Osteocyte (in vitro differentiated cells): ENCODE results near the gene LMO4. TPM values are rescaled to one million over a fixed set of nuclear protein-coding genes. Genes with fewer than 3 reads are reported as not detected.

Experiments
- DNase-seq: peaks from one replicate; pipeline ENCODE4 v3.0.0; 2021; ENCODE audit warnings: mixed read lengths; ENCODE audit not compliant: unreplicated experiment; ENCODE audit errors: extremely low spot score
- H3K27ac Mint-ChIP-seq: one replicate; pipeline ENCODE4 v1.8.0; 2021; ENCODE audit warnings: mild to moderate bottlenecking, mixed read lengths; ENCODE audit not compliant: unreplicated experiment
- H3K27me3 Mint-ChIP-seq: one replicate; pipeline ENCODE4 v1.8.0; 2021; ENCODE audit warnings: mixed read lengths; ENCODE audit not compliant: unreplicated experiment
- H3K36me3 Mint-ChIP-seq: one replicate; pipeline ENCODE4 v1.8.0; 2021; ENCODE audit warnings: mixed read lengths; ENCODE audit not compliant: unreplicated experiment
- H3K4me1 Mint-ChIP-seq: one replicate; pipeline ENCODE4 v1.8.0; 2021; ENCODE audit warnings: mixed read lengths; ENCODE audit not compliant: unreplicated experiment
- H3K4me3 Mint-ChIP-seq: one replicate; pipeline ENCODE4 v1.8.0; 2021; ENCODE audit warnings: mild to moderate bottlenecking, moderate library complexity, mixed read lengths; ENCODE audit not compliant: unreplicated experiment
- H3K9me3 Mint-ChIP-seq: one replicate; pipeline ENCODE4 v1.8.0; 2021; ENCODE audit warnings: mixed read lengths; ENCODE audit not compliant: unreplicated experiment
- long read RNA-seq: library from polyadenylated mRNA; unstranded; transcript quantifications from one replicate; pipeline ENCODE4 v2.0.0, GENCODE V29; 2021
- total RNA-seq: library from RNA; stranded (reverse); gene quantifications from 2 replicates; pipeline ENCODE4 v1.2.1, GENCODE V29; 2021
- TF ChIP-seq, protein P1 (sequence below): fragments of 200-600 bp; sonication (generic); IDR thresholded peaks from 2 replicates; pipeline ENCODE4 v1.5.0; 2021; ENCODE audit warnings: antibody characterized with exemption, mild to moderate bottlenecking, moderate library complexity

LMO4 gene, protein sequence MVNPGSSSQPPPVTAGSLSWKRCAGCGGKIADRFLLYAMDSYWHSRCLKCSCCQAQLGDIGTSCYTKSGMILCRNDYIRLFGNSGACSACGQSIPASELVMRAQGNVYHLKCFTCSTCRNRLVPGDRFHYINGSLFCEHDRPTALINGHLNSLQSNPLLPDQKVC
- 35.2 and 37.6 TPM in 2 replicates for total RNA-seq
- long read RNA-seq, full-length matches to known transcripts = 3 of 4 reads
- long read RNA-seq, partial matches to known transcripts = 1 of 4 reads
- long read RNA-seq, other reads (novel, unspliced or antisense) = 0 of 4 reads

DNA sequence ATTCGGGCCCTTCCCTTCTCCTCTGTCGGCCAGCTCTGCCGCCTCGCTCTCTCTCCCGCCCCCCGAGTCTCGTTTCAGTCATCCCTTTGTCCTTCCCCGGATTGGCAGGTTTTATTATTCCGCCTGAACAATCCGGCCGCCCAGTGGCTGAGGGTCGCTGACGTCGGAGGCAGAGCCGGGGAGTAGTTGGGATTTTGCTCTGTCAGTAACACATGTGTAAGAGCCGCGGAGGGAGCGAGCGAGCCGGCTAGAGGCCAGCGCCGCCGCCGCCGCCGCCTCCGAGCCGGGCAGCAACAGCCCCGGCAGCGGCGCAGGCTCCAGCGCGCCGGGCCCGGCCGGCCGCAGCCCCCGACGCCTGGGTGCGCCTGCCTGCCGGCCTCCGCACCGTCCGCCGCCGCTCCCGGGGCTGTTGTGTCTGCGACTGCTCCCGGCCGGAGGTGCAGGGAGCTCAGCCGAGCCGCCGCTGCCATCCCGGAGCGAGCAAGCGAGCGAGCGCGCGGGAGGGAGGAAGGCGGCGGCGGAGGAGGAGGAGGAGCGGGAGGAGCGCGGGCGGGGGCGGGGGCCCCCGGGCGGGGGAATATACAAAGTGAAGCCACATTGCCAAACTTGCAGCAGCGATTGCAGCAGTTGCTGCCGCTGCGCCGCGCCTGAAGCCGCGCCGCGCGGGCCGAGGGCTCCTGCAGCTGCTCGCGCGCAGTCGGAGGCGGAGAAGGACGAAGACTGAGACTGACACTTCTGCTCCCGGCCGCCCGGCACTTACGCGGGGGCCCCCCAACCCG lies at the start of gene LMO4:
Gene LMO4, plus strand, starts transcription at position 609 of the 779 bp plus-strand sequence. CDS start 3,136 bp downstream, outside the sequence.
- no peaks in the 10 kb centered on the region for H3K27me3 Mint-ChIP-seq
- peaks cover 27% of the 10 kb centered on the region for H3K4me1 Mint-ChIP-seq
- H3K27ac Mint-ChIP-seq = peak within 1 kb of the TSS; percentile 97
- peak within 1 kb of the TSS; percentile 93 for H3K4me3 Mint-ChIP-seq
- DNase-seq = peak; percentile 98
- TF ChIP-seq, protein P1, sequence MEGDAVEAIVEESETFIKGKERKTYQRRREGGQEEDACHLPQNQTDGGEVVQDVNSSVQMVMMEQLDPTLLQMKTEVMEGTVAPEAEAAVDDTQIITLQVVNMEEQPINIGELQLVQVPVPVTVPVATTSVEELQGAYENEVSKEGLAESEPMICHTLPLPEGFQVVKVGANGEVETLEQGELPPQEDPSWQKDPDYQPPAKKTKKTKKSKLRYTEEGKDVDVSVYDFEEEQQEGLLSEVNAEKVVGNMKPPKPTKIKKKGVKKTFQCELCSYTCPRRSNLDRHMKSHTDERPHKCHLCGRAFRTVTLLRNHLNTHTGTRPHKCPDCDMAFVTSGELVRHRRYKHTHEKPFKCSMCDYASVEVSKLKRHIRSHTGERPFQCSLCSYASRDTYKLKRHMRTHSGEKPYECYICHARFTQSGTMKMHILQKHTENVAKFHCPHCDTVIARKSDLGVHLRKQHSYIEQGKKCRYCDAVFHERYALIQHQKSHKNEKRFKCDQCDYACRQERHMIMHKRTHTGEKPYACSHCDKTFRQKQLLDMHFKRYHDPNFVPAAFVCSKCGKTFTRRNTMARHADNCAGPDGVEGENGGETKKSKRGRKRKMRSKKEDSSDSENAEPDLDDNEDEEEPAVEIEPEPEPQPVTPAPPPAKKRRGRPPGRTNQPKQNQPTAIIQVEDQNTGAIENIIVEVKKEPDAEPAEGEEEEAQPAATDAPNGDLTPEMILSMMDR = no peak
- H3K9me3 Mint-ChIP-seq = no peaks in the 10 kb centered on the region
- H3K36me3 Mint-ChIP-seq = peaks cover 7% of the 10 kb centered on the region

DNA sequence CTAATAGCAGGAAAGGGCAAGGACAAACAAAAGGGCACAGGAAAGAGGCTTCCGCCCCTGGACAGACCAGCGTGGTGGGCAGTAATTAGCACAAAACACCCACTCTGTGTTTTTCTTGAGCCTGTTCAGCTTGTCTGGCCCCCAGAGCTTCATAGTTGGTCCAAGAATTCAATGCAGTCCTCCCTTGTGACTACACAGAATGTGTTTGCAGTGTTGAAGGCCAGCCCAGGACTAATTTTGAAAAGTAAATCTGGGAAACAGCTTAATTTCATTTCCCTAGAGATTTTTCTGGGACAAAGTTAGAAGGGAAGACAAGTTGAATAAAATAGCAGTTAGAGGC lies 49.2 kb upstream of the LMO4 start:
- Mint-ChIP-seq H3K4me3 (no peak overlapping the region), H3K36me3 (no peaks in the 10 kb centered on the region), H3K27ac (no peak overlapping the region), H3K4me1 (peaks cover 6% of the 10 kb centered on the region), H3K9me3 (no peaks in the 10 kb centered on the region), H3K27me3 (no peaks in the 10 kb centered on the region)
- TF ChIP-seq, protein P1 = no peak
- DNase-seq = no peak

DNA sequence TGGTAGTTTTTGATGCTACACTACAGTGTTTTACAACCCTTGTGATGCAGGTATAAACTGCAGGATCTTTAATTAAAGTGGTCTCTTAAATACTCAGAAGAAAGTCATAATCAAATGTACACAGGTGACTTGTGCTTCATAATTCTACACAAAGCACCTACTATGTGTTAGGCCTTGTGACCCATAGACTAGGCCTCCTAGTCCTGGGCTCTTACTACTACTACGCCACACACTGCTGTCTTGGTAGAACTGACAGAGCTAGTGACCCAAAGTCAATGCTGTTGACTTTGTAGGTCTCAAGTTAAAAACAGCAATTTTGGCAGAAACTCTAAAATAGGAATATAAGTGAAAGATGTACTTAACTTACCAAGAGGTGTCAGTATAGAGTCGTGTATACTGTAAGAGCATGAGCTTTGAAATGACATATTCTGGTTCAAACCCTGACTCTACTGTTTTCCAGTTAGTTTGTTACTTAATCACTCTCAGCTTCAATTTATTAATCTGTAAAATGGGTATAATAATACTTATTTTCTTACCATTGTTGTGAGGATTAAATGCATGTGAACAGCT lies 48.6 kb upstream of the LMO4 start:
- TF ChIP-seq, protein P1 = peak; percentile 21
- peaks cover 6% of the 10 kb centered on the region for H3K4me1 Mint-ChIP-seq
- H3K9me3 Mint-ChIP-seq = no peaks in the 10 kb centered on the region
- no peaks in the 10 kb centered on the region for H3K36me3 Mint-ChIP-seq
- DNase-seq = no peak
- H3K27me3 Mint-ChIP-seq = no peaks in the 10 kb centered on the region
- H3K27ac Mint-ChIP-seq = no peak overlapping the region
- no peak overlapping the region for H3K4me3 Mint-ChIP-seq

DNA sequence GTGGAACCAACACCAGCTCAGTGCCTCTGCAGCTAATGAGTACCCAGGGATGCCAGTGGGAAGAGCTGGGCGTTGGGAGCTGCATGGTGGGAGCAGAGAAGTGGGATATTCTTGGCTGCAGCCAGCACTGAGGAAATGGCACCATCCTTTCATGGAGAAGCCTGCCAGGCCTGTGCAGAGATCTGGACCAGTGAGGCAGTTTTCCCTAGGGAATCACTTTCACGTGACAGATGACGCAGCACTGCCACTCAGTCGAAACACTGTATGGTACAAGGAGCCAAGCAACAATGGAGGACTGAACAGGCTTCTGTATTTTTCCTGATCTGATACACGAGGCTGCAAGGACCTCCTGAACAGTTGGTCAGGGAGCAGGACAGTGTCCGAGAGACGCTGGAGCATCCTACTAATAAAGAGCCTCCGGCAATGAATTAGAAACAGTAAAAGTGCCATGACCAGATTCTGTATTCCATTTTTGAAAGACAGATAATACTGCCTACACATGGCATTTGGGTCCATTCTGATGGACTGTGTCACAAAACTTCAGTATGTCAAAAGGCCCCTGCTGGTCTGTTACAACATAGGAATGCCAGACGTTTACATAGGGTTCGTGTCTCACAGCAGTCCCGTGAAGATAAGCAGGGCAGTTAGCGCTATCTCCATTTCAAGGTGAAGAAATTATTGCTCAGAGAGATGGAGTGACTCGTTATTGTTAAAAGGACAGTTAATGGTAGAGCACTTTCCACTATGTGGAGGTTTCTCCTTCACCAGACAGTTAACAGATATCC lies 44.0 kb upstream of the LMO4 start:
- Mint-ChIP-seq H3K9me3 (no peaks in the 10 kb centered on the region), H3K36me3 (no peaks in the 10 kb centered on the region), H3K27me3 (peaks cover 6% of the 10 kb centered on the region), H3K4me1 (no peaks in the 10 kb centered on the region), H3K27ac (no peak overlapping the region), H3K4me3 (no peak overlapping the region)
- DNase-seq = no peak
- TF ChIP-seq, protein P1 = no peak
